H1 (cell line): ENCODE measurements around the gene SPOPL. TPM values are rescaled to one million over a fixed set of nuclear protein-coding genes. Genes with fewer than 3 reads are reported as not detected.

Experiments
- SAP30 ChIP-seq: fragments of 300-600 bp; sonication (generic); IDR thresholded peaks from 2 replicates; pipeline ENCODE4 v1.7.1; 2012; ENCODE audit warnings: low read length, moderate library complexity, mild to moderate bottlenecking, inconsistent platforms; ENCODE audit not compliant: insufficient read depth, insufficient replicate concordance
- polyA plus RNA-seq, 7 experiments: library from polyadenylated mRNA; depleted of rRNA in 3 of 7; stranded (reverse) in 5 of 7; unstranded in 2 of 7; fragments of >200 nt in 5 of 7; fragments of 200-250 nt in 2 of 7; gene quantifications; 1 replicate in 5 of 7; 2 replicates in 1 of 7; 4 replicates in 1 of 7; pipeline versions ENCODE4 v1.2.1 to v1.2.3, GENCODE V29; 2011 to 2013; ENCODE audit warnings: missing spikeins in 2 of 7, mixed read lengths in 2 of 7
- total RNA-seq: library from RNA; stranded (reverse); fragmentation: NEBNext Ultra II Directional; extraction: Animal tissue kit (Norgen Biotek cat#: 25700); gene quantifications from 2 replicates; pipeline ENCODE4 v1.2.1, GENCODE V29; 2021

SPOPL gene
- total and polyA plus RNA-seq, 2 of the 8 experiments (the other 6 are each of a cell fraction or from before 2014, with no cell fraction given), result 1.9 to 14.5 TPM

DNA sequence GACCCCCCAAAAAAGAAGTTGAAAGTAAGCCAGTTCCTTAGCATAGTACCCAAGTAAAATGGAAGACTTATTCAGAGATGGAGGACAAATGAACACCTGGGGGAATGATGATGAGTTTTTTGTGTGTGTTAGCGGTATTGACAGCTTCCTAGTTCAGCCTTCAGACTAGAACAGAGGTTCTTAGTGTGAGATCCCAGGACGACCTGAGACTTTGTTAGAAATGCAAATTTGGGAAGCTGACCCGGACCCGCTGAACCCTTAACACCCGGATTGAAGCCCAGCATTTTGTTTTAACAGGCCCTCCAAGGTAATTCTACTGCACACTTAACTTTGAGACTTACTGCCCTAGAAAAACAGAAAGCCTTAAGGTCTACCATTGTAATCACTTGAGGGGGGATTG, 20.3 kb downstream of the SPOPL start (continued):
- no peak for TF ChIP-seq SAP30
